BLaER1 treated with 17β-estradiol and CSF1 and Interleukin-3, amounts not matched to agents 10 nM and 100 nM (cell line): Measurements from ENCODE around the gene DTX3.

Source experiments
- H3K27ac ChIP-seq, 11 experiments: shearing (Covaris generic); formaldehyde crosslinking; 2 replicates each; pipeline ENCODE4 v1.8.1; 2022
- H3K27me3 ChIP-seq, 11 experiments: shearing (Covaris generic); formaldehyde crosslinking; 2 replicates each; pipeline ENCODE4 v1.8.1; 2022
- H3K36me3 ChIP-seq, 11 experiments: shearing (Covaris generic); formaldehyde crosslinking; 2 replicates each; pipeline ENCODE4 v1.8.1; 2022
- H3K4me1 ChIP-seq, 10 experiments: shearing (Covaris generic); formaldehyde crosslinking; 2 replicates each; pipeline ENCODE4 v1.8.1; 2022
- H3K4me2 ChIP-seq, 11 experiments: shearing (Covaris generic); formaldehyde crosslinking; 2 replicates each; pipeline ENCODE4 v1.8.1; 2022
- H3K4me3 ChIP-seq, 10 experiments: shearing (Covaris generic); formaldehyde crosslinking; 2 replicates each; pipeline ENCODE4 v1.8.1; 2022
- H3K9ac ChIP-seq, 11 experiments: shearing (Covaris generic); formaldehyde crosslinking; 2 replicates each; pipeline ENCODE4 v1.8.1; 2022
- H3K9me3 ChIP-seq, 11 experiments: shearing (Covaris generic); formaldehyde crosslinking; replicated peaks in 1 of 11; 2 replicates each; pipeline ENCODE4 v1.8.1; 2022
- H4K20me1 ChIP-seq, 11 experiments: shearing (Covaris generic); formaldehyde crosslinking; 2 replicates each; pipeline ENCODE4 v1.8.1; 2022
- Cebpa-rat ChIP-seq, 11 experiments: shearing (Covaris generic); IDR thresholded peaks; 2 replicates each; pipeline ENCODE4 v1.8.1; 2022

Gene DTX3

DNA sequence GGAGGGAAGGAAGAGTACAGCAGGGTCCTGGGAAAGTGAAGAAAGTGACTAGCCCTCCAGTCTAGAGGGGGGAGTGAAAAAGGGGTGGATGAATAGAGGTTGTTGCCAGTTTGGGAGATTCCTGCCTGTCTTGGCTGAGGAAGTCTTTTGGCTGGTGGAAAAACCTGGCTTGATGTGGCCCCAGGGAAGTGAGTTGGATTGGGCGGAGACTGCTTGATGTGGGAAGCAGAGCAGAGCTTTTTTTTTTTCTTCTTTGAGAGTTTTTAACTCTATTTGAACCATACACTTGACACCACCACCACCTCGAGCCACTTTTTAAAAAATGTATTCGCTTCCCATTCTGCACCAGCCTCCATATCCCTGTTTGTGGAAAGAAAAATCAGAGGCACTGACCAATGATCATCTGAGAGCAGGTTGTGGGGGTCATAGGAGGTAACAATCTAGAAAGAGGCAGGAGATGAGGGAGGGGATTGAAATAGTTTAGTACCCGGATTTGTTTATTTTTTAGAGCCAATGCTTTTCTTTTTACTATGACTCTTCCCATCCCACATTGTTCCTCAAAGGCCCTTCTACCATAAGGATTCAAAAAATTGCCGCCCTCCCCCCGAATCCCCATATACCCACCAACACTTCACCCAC is 690 bp upstream of the DTX3 start:
- peak overlapping the region; percentile 78 to 94 (median 89) for H3K4me2 ChIP-seq
- peak overlapping the region in 10 of 11 experiments; percentile 56 to 71 (median 66); a peak in 16 of 22 replicates for H3K27ac ChIP-seq
- H3K4me1 ChIP-seq = peaks cover 21 to 43% (median 34%) of the 10 kb centered on the region in 10 experiments; a peak in 19 of 20 replicates
- peak overlapping the region in 10 of 11 experiments; percentile 66 to 74 (median 70); a peak in 19 of 22 replicates for H3K9ac ChIP-seq
- peak overlapping the region; percentile 51 to 72 (median 60) for H3K4me3 ChIP-seq
- no peaks in the 10 kb centered on the region for H3K9me3 ChIP-seq
- no peaks in the 10 kb centered on the region for H4K20me1 ChIP-seq
- peaks cover 36 to 65% (median 54%) of the 10 kb centered on the region in 11 experiments for H3K27me3 ChIP-seq
- peaks cover 0 to 36% (median 10%) of the 10 kb centered on the region in 11 experiments; a peak in 7 of 22 replicates for H3K36me3 ChIP-seq
- no peak for TF ChIP-seq Cebpa-rat (IDR thresholded peaks at IDR 0.05)

DNA sequence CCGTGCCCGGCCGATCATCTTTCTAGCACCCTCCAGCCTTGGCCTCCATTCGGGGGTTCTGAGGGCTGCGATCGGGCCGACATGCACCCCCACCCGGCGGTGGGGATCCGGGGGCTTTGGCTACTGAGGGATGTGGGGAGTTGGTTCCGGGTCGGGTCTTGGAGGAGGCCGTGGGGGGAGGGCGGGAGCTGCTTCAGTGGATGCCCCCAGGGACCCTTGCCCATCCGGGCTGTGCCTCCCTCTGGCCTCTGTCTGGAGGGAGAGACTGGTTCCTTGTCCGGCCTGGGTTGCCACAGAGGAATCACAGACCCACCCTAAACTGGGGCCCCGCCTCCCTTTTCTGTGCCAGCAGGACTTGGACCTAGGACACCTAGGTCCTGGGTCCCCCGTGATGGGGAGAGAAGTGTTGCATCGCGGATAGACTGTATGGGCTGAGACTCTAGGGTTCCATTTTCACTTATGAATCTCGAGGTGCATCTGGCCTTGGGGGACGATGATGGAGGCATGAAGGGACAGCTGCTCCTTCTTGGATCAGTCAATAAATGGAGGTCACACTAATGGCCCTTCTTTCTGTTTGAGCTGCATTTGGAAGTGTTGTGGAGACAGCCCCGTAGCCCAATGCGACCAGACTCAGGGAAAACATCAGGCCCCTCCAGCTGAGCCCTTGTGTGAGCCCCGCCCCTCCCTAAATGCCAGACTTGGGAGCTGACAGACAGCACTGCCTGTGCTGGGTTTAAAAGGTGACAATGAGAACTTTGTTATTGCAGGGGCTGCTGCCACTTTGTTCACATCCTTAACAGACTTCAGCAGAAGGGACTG is 577 bp downstream of the DTX3 start:
- Histone ChIP-seq H3K9ac (peak overlapping the region; percentile 29 to 74 (median 66); a peak in 18 of 22 replicates), H3K27ac (peak overlapping the region in 10 of 11 experiments; percentile 16 to 71 (median 62); a peak in 16 of 22 replicates), H3K4me1 (peaks cover 21 to 43% (median 34%) of the 10 kb centered on the region in 10 experiments; a peak in 19 of 20 replicates), H3K27me3 (peaks cover 39 to 75% (median 64%) of the 10 kb centered on the region in 11 experiments), H3K4me2 (peak overlapping the region; percentile 78 to 94 (median 88)), H3K36me3 (peaks cover 0 to 24% (median 9%) of the 10 kb centered on the region in 11 experiments; a peak in 7 of 22 replicates), H4K20me1 (no peaks in the 10 kb centered on the region), H3K9me3 (no peaks in the 10 kb centered on the region), H3K4me3 (peak overlapping the region; percentile 51 to 72 (median 60))
- no peak for TF ChIP-seq Cebpa-rat (IDR thresholded peaks at IDR 0.05)

DNA sequence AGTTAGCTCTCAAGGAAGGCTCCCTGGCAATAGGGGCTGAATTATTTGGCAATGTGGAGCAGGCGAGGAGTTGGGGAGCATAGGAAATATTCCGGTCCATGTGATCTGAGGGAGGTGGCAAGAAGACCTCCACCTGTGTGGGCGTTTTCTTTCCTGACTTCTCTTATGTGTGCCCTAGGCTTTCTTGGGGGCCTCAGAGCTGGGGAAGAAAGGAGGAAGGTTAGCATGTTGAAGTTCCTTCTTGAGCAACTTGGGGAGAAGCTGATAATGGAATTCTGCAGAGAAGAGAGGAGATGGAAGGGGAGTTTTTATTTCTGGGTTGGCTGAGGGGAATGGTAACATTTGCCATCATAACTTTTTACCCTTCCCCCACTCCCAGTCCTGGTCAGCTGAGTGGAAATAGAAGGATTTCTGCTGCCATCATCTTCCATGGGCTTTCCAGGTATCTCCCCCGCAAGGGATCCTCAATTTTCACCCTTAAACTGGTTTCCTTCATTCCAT is 1.2 kb downstream of the DTX3 start:
- H3K36me3 ChIP-seq = peaks cover 0 to 17% (median 7%) of the 10 kb centered on the region in 11 experiments; a peak in 7 of 22 replicates
- no peaks in the 10 kb centered on the region for H3K9me3 ChIP-seq
- no peaks in the 10 kb centered on the region for H4K20me1 ChIP-seq
- peaks cover 45 to 82% (median 71%) of the 10 kb centered on the region in 11 experiments for H3K27me3 ChIP-seq
- peaks cover 24 to 45% (median 37%) of the 10 kb centered on the region in 10 experiments; a peak in 19 of 20 replicates for H3K4me1 ChIP-seq
- H3K4me2 ChIP-seq = peak overlapping the region; percentile 78 to 94 (median 88); a peak in 17 of 22 replicates
- no peak for TF ChIP-seq Cebpa-rat (IDR thresholded peaks at IDR 0.05)
- H3K9ac ChIP-seq = no peak overlapping the region
- H3K4me3 ChIP-seq = no peak overlapping the region
- H3K27ac ChIP-seq = no peak overlapping the region

DNA sequence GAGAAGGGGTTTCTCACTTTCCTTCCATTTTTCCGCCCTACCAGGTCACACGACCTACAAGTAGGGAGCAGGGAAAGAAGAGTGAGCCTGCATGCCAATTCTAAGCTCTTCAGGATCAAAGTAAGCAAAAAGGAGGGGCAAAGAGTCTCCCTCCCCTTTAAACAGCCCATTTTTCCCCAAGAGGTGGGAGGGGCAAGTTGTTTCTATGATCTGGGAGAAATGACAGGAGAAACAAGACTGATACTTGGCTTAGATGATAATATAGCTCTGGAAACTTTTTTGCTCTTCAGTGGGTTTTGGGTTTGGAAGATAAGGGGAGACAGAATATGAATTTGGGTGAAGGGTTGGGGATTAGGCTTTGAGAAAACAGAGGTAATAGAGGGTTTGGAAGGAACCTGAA is 1.8 kb downstream of the DTX3 start:
- H3K27me3 ChIP-seq = peaks cover 49 to 87% (median 73%) of the 10 kb centered on the region in 11 experiments
- H3K36me3 ChIP-seq = peaks cover 0 to 12% (median 4%) of the 10 kb centered on the region in 11 experiments; a peak in 6 of 22 replicates
- no peak overlapping the region for H3K9ac ChIP-seq
- peak overlapping the region in 3 of 11 experiments; percentile 78 to 90 (median 88); a peak in 1 of 22 replicates for H3K4me2 ChIP-seq
- no peaks in the 10 kb centered on the region for H4K20me1 ChIP-seq
- peaks cover 26 to 50% (median 40%) of the 10 kb centered on the region in 10 experiments; a peak in 19 of 20 replicates for H3K4me1 ChIP-seq
- no peak overlapping the region for H3K27ac ChIP-seq
- no peak overlapping the region for H3K4me3 ChIP-seq
- H3K9me3 ChIP-seq = no peaks in the 10 kb centered on the region
- TF ChIP-seq Cebpa-rat (IDR thresholded peaks at IDR 0.05) = no peak

DNA sequence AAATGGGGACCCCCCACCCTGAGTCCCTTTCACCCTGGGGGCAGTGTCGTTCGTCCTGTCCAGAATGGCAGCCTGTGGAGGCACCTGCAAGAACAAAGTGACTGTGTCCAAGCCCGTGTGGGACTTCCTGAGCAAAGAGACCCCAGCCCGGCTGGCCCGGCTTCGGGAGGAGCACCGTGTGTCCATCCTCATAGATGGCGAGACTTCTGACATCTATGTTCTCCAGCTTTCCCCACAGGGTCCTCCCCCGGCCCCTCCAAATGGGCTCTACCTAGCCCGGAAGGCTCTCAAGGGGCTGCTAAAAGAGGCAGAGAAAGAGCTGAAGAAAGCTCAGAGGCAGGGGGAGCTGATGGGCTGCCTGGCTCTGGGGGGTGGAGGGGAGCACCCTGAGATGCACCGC is 2.2 kb downstream of the DTX3 start:
- Histone ChIP-seq H3K9ac (no peak overlapping the region), H3K9me3 (no peaks in the 10 kb centered on the region)
- TF ChIP-seq Cebpa-rat (IDR thresholded peaks at IDR 0.05) = no peak

DNA sequence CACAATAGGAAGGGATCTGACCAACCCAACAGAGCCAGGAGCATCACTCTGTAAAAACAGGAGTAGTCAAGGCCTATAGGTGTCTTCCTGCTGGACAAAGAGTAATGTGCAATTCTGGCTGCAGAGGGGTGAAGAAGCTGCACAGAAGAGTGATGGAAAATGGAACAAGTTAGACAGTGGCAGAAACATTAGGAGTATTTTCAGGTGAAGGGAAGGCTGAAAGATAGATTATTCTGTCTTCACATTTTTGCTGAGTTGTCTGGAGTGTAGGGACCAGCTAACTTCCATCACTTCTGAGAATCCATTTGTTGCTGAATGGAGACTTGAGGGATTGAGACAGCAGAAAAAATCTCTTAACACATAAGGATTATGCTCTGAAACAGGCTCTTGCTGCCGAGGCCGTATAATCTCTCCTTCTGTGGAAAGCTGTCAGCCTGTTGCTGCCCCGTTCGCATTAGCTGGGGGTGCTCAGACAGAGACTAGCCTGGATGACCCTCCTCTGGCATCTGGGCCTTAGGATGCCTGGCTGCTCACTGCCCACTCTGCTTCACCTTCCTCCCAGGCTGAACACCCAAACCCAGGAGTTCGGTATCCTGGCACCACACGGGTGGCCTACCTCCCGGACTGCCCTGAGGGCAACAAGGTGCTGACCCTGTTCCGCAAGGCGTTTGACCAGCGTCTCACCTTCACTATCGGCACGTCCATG is 3.5 kb downstream of the DTX3 start:
- TF ChIP-seq Cebpa-rat (IDR thresholded peaks at IDR 0.05) = no peak
- H3K27me3 ChIP-seq = peaks cover 49 to 82% (median 69%) of the 10 kb centered on the region in 11 experiments
- H4K20me1 ChIP-seq = no peaks in the 10 kb centered on the region
- no peak overlapping the region for H3K9ac ChIP-seq
- H3K9me3 ChIP-seq = no peaks in the 10 kb centered on the region
- H3K4me3 ChIP-seq = no peak overlapping the region
- peaks cover 26 to 65% (median 54%) of the 10 kb centered on the region in 10 experiments; a peak in 19 of 20 replicates for H3K4me1 ChIP-seq
- H3K36me3 ChIP-seq = no peaks in the 10 kb centered on the region
- H3K4me2 ChIP-seq = peak overlapping the region in 7 of 11 experiments; percentile 18 to 53 (median 37); a peak in 10 of 22 replicates
- H3K27ac ChIP-seq = no peak overlapping the region

More for the DNA sequence above, 2.2 kb downstream of the DTX3 start:
- Histone ChIP-seq H3K27me3 (peaks cover 49 to 87% (median 73%) of the 10 kb centered on the region in 11 experiments), H3K4me3 (no peak overlapping the region), H3K27ac (no peak overlapping the region), H3K4me2 (no peak overlapping the region), H3K4me1 (peaks cover 26 to 52% (median 41%) of the 10 kb centered on the region in 10 experiments; a peak in 19 of 20 replicates), H4K20me1 (no peaks in the 10 kb centered on the region), H3K36me3 (peaks cover 0 to 8% (median under 1%) of the 10 kb centered on the region in 11 experiments; a peak in 4 of 22 replicates)

DNA sequence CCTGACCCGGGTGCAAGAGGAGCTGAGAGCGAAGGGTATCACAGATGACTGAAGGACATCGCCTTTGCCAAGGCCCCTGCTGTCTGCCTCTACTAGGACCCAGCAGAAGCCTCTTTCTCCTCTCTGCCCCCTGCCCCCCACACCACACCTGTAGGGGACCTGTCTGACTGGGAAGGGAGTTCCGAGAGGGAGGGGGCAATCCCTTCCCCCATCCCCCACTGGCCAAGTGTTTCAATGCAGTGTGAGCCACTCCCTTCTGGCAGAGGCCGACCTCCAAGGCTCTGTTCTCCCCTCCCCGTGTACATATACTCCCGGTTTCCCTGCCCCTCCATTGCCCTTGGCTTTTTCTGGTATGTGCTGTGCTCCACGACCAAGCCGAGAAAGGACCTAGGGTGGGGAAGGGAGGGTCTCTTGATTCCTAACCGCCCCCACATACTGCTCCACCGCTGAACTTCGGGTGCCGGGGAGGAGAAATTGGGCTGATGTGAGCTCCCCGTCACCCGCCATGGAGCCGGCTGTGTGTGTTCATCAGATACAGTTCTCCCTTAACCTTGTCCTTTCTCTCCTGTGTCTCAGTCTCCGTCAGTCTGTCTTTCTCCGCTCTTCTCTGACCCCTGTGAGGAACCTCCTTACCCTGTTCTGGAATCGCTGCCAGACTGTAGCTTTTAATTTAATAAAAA is 4.6 kb downstream of the DTX3 start:
- H3K27ac ChIP-seq = no peak overlapping the region
- H3K27me3 ChIP-seq = peaks cover 39 to 72% (median 58%) of the 10 kb centered on the region in 11 experiments
- H3K9ac ChIP-seq = no peak overlapping the region
- no peak for TF ChIP-seq Cebpa-rat (IDR thresholded peaks at IDR 0.05)
- H3K4me2 ChIP-seq = peak overlapping the region in 7 of 11 experiments; percentile 5 to 53 (median 37); a peak in 11 of 22 replicates
- no peaks in the 10 kb centered on the region for H3K36me3 ChIP-seq
- no peaks in the 10 kb centered on the region for H3K9me3 ChIP-seq
- peaks cover 28 to 66% (median 56%) of the 10 kb centered on the region in 10 experiments for H3K4me1 ChIP-seq
- H4K20me1 ChIP-seq = no peaks in the 10 kb centered on the region
- no peak overlapping the region for H3K4me3 ChIP-seq
